HepG2 (cell line): ENCODE measurements around the gene CCN2. TPM values are rescaled to one million over a fixed set of nuclear protein-coding genes. Genes with fewer than 3 reads are reported as not detected.

ENCODE experiments used
- ELF4 ChIP-seq: sonication (generic); formaldehyde crosslinking; IDR thresholded peaks from 2 replicates; pipeline ENCODE4 v1.5.0; 2020; ENCODE audit warnings: missing genetic modification reagents, mild to moderate bottlenecking, moderate library complexity, borderline replicate concordance
- MATR3 ChIP-seq: sonication (generic); formaldehyde crosslinking; IDR thresholded peaks from 2 replicates; pipeline ENCODE4 v1.4.0; 2020; ENCODE audit warnings: missing genetic modification reagents
- MED8 ChIP-seq: sonication (generic); formaldehyde crosslinking; IDR thresholded peaks from 2 replicates; pipeline ENCODE4 v1.8.1; 2023; ENCODE audit warnings: mild to moderate bottlenecking, missing genetic modification reagents; ENCODE audit not compliant: insufficient replicate concordance
- NAIF1 ChIP-seq: sonication (generic); formaldehyde crosslinking; IDR thresholded peaks from 2 replicates; pipeline ENCODE4 v1.5.0; 2020; ENCODE audit warnings: mild to moderate bottlenecking, missing genetic modification reagents, borderline replicate concordance
- NPAS2 ChIP-seq: sonication (generic); formaldehyde crosslinking; IDR thresholded peaks from 2 replicates; pipeline ENCODE4 v1.8.0; 2022; ENCODE audit warnings: mild to moderate bottlenecking, missing genetic modification reagents, borderline replicate concordance
- NR2F6 ChIP-seq, 2 experiments: IDR thresholded peaks; 2 replicates each; pipeline ENCODE4 v1.6.1; 2016; ENCODE audit warnings: antibody characterized with exemption in 1 of 2, mild to moderate bottlenecking in 1 of 2
- PHF8 ChIP-seq: sonication (generic); formaldehyde crosslinking; IDR thresholded peaks from 2 replicates; pipeline ENCODE4 v1.5.0; 2020; ENCODE audit warnings: missing genetic modification reagents
- ZFYVE20 ChIP-seq: sonication (generic); formaldehyde crosslinking; IDR thresholded peaks from 2 replicates; pipeline ENCODE4 v1.8.0; 2023; ENCODE audit warnings: low read depth, mild to moderate bottlenecking, moderate library complexity, missing genetic modification reagents, borderline replicate concordance
- ZMYM4 ChIP-seq: sonication (generic); formaldehyde crosslinking; IDR thresholded peaks from 2 replicates; pipeline ENCODE4 v1.8.1; 2023; ENCODE audit warnings: mild to moderate bottlenecking, missing genetic modification reagents
- ZNF251 ChIP-seq: sonication (generic); formaldehyde crosslinking; IDR thresholded peaks from 2 replicates; pipeline ENCODE4 v1.9.0; 2021; ENCODE audit warnings: mild to moderate bottlenecking, missing genetic modification reagents
- ZNF296 ChIP-seq: sonication (generic); formaldehyde crosslinking; conservative IDR thresholded peaks from 2 replicates; pipeline ENCODE4 v1.5.0; 2020; ENCODE audit warnings: mild to moderate bottlenecking, missing genetic modification reagents
- ZNF382 ChIP-seq: sonication (generic); formaldehyde crosslinking; IDR thresholded peaks from 2 replicates; pipeline ENCODE4 v1.5.0; 2020; ENCODE audit warnings: missing genetic modification reagents, mild to moderate bottlenecking, borderline replicate concordance
- ZNF777 ChIP-seq: sonication (generic); formaldehyde crosslinking; IDR thresholded peaks from 2 replicates; pipeline ENCODE4 v1.4.0; 2020; ENCODE audit warnings: missing genetic modification reagents
- polyA plus RNA-seq, 8 experiments: library from polyadenylated mRNA; depleted of rRNA in 3 of 8; stranded (reverse) in 7 of 8; unstranded in 1 of 8; fragments of >200 nt; fragmentation: Illumina TruSeq in 4 of 8; extraction: Trizol in 4 of 8; gene quantifications; 2 replicates each; pipeline versions ENCODE4 v1.2.1 to v1.2.3, GENCODE V29; 2011 to 2016; ENCODE audit warnings: low read depth in 4 of 8, missing spikeins in 1 of 8, mixed read lengths in 1 of 8; ENCODE audit not compliant: insufficient read depth in 1 of 8
- total RNA-seq, 5 experiments: library from RNA; depleted of rRNA; stranded (reverse); fragments of >200 nt; fragmentation: Illumina TruSeq; extraction: Trizol; gene quantifications; 2 replicates each; pipeline ENCODE4 v1.2.3, GENCODE V29; 2016; ENCODE audit warnings: low read depth in 1 of 5
- TF ChIP-seq, protein P1 (sequence below): sonication (generic); formaldehyde crosslinking; IDR thresholded peaks from 2 replicates; pipeline ENCODE4 v1.4.0; 2020; ENCODE audit warnings: missing genetic modification reagents, borderline replicate concordance
- TF ChIP-seq, protein P2 (sequence below): sonication (generic); formaldehyde crosslinking; IDR thresholded peaks from 2 replicates; pipeline ENCODE4 v1.8.0; 2022; ENCODE audit warnings: mild to moderate bottlenecking, missing genetic modification reagents; ENCODE audit not compliant: insufficient replicate concordance
- TF ChIP-seq, protein P3 (sequence below): sonication (generic); formaldehyde crosslinking; IDR thresholded peaks from 2 replicates; pipeline ENCODE4 v1.8.1; 2023; ENCODE audit warnings: mild to moderate bottlenecking, missing genetic modification reagents
- TF ChIP-seq, protein P4 (sequence below): sonication (generic); formaldehyde crosslinking; conservative IDR thresholded peaks from 2 replicates; pipeline ENCODE4 v1.5.0; 2020; ENCODE audit warnings: missing genetic modification reagents

Gene CCN2
- total and polyA plus RNA-seq, 2 of the 13 experiments (the other 11 are each of a cell fraction or from before 2014, with no cell fraction given): 34.7 to 316 TPM

DNA sequence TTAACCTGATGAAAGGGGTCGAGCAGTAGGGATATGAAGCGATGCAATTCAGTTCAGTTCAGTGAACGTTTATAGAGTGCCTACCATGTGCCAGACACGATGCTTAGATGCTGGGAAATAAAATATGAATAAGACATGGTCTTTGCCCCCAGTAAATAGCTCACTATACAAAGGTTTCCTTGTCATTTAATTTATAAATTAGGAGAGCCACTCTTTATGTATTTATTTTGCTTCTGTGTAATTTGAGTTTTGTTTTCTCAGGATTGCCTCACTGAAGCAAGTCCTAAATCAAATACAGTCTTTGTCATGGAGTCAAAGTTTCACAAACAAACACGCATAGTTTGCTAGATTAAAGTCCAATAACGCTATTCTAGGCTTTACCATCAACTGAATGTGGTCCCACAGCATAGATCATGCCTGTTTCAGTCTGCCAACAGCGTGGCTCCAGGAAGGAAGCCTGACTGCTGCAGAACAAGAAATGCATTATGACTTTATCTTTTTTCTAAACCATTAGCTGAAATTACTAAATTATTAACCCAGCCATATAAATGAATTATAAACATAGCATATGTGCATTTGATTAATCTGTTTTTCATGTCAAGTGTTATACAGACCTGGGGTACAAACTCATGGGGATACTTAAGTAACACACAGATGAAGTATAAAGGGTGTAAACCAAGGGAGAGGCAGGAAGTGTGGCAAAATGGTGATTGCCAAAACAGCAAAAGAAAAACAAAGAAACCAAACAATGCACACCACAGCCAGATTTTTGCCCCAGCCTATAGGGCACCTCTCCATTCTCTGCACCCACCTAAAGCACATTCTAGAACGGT is 29.8 kb upstream of the CCN2 start (continued):
- peak; percentile 94 for TF ChIP-seq MED8 (CRISPR knock-in tag)
- peak; percentile 91 for TF ChIP-seq NAIF1 (CRISPR knock-in tag)
- TF ChIP-seq, protein P1, sequence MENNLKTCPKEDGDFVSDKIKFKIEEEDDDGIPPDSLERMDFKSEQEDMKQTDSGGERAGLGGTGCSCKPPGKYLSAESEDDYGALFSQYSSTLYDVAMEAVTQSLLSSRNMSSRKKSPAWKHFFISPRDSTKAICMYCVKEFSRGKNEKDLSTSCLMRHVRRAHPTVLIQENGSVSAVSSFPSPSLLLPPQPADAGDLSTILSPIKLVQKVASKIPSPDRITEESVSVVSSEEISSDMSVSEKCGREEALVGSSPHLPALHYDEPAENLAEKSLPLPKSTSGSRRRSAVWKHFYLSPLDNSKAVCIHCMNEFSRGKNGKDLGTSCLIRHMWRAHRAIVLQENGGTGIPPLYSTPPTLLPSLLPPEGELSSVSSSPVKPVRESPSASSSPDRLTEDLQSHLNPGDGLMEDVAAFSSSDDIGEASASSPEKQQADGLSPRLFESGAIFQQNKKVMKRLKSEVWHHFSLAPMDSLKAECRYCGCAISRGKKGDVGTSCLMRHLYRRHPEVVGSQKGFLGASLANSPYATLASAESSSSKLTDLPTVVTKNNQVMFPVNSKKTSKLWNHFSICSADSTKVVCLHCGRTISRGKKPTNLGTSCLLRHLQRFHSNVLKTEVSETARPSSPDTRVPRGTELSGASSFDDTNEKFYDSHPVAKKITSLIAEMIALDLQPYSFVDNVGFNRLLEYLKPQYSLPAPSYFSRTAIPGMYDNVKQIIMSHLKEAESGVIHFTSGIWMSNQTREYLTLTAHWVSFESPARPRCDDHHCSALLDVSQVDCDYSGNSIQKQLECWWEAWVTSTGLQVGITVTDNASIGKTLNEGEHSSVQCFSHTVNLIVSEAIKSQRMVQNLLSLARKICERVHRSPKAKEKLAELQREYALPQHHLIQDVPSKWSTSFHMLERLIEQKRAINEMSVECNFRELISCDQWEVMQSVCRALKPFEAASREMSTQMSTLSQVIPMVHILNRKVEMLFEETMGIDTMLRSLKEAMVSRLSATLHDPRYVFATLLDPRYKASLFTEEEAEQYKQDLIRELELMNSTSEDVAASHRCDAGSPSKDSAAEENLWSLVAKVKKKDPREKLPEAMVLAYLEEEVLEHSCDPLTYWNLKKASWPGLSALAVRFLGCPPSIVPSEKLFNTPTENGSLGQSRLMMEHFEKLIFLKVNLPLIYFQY (CRISPR knock-in tag): 0 out of 2 replicates have a peak, but pooled peaks have one; percentile 40
- peak; percentile 90; the same call in 1 of the 2 replicates for TF ChIP-seq ZMYM4
- no peak for TF ChIP-seq ZNF296 (CRISPR knock-in tag)
- no peak for TF ChIP-seq ZNF251 (CRISPR knock-in tag)
- TF ChIP-seq ELF4 (CRISPR knock-in tag): peak; percentile 79; the same call in 1 of the 2 replicates
- no peak for TF ChIP-seq ZNF777 (CRISPR knock-in tag)
- TF ChIP-seq, protein P2, sequence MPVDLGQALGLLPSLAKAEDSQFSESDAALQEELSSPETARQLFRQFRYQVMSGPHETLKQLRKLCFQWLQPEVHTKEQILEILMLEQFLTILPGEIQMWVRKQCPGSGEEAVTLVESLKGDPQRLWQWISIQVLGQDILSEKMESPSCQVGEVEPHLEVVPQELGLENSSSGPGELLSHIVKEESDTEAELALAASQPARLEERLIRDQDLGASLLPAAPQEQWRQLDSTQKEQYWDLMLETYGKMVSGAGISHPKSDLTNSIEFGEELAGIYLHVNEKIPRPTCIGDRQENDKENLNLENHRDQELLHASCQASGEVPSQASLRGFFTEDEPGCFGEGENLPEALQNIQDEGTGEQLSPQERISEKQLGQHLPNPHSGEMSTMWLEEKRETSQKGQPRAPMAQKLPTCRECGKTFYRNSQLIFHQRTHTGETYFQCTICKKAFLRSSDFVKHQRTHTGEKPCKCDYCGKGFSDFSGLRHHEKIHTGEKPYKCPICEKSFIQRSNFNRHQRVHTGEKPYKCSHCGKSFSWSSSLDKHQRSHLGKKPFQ (CRISPR knock-in tag): peak; percentile 92
- no peak for TF ChIP-seq ZFYVE20
- no peak for TF ChIP-seq MATR3 (CRISPR knock-in tag)
- TF ChIP-seq, protein P3, sequence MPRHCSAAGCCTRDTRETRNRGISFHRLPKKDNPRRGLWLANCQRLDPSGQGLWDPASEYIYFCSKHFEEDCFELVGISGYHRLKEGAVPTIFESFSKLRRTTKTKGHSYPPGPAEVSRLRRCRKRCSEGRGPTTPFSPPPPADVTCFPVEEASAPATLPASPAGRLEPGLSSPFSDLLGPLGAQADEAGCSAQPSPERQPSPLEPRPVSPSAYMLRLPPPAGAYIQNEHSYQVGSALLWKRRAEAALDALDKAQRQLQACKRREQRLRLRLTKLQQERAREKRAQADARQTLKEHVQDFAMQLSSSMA: no peak
- TF ChIP-seq PHF8 (CRISPR knock-in tag): no peak; the same call in 1 of the 2 replicates
- no peak for TF ChIP-seq ZNF382
- TF ChIP-seq NPAS2 (CRISPR knock-in tag): no peak
- peak; percentile 90 for TF ChIP-seq NR2F6 (IDR thresholded peaks at IDR 0.05)
- TF ChIP-seq NR2F6 (CRISPR knock-in tag; IDR thresholded peaks at IDR 0.05): peak; percentile 82; the same call in 1 of the 2 replicates
- TF ChIP-seq, protein P4, sequence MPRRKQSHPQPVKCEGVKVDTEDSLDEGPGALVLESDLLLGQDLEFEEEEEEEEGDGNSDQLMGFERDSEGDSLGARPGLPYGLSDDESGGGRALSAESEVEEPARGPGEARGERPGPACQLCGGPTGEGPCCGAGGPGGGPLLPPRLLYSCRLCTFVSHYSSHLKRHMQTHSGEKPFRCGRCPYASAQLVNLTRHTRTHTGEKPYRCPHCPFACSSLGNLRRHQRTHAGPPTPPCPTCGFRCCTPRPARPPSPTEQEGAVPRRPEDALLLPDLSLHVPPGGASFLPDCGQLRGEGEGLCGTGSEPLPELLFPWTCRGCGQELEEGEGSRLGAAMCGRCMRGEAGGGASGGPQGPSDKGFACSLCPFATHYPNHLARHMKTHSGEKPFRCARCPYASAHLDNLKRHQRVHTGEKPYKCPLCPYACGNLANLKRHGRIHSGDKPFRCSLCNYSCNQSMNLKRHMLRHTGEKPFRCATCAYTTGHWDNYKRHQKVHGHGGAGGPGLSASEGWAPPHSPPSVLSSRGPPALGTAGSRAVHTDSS (CRISPR knock-in tag): no peak
